Stimulated activated naive B cell treated with anti-CD40 and anti-IgM and Interleukin-4, amounts not matched to agents 10 μg/mL and 1 μg/mL and 100 μg/mL, for 72 hours (primary cell): Measurements from ENCODE around the gene ST7.

Source experiments
- ATAC-seq, 2 donors: fragments of 150-1000 bp; cut with Tn5 transposase; replicated peaks; 2 replicates each; pipeline ENCODE4 v1.10.0; 2021; ENCODE audit warnings: moderate library complexity in 1 of 2
- DNase-seq: peaks from one replicate; pipeline ENCODE4 v3.0.0; 2021
- H3K27ac Mint-ChIP-seq: one replicate; pipeline ENCODE4 v1.8.0; 2022; ENCODE audit warnings: mild to moderate bottlenecking, mixed read lengths
- H3K27me3 Mint-ChIP-seq, 2 donors: one replicate each; pipeline ENCODE4 v1.8.0; 2022; ENCODE audit warnings: mixed read lengths in 2 of 2
- H3K36me3 Mint-ChIP-seq, 2 donors: one replicate each; pipeline ENCODE4 v1.8.0; 2022; ENCODE audit warnings: mixed read lengths in 2 of 2, mild to moderate bottlenecking in 1 of 2
- H3K4me1 Mint-ChIP-seq, 2 donors: one replicate each; pipeline ENCODE4 v1.8.0; 2022; ENCODE audit warnings: mixed read lengths in 2 of 2, mild to moderate bottlenecking in 1 of 2
- H3K4me3 Mint-ChIP-seq, 2 donors: one replicate each; pipeline ENCODE4 v1.8.0; 2022; ENCODE audit warnings: mild to moderate bottlenecking in 2 of 2, mixed read lengths in 2 of 2, moderate library complexity in 1 of 2
- H3K9me3 Mint-ChIP-seq, 2 donors: one replicate each; pipeline ENCODE4 v1.8.0; 2022; ENCODE audit warnings: mixed read lengths in 2 of 2, mild to moderate bottlenecking in 1 of 2

Gene ST7

DNA sequence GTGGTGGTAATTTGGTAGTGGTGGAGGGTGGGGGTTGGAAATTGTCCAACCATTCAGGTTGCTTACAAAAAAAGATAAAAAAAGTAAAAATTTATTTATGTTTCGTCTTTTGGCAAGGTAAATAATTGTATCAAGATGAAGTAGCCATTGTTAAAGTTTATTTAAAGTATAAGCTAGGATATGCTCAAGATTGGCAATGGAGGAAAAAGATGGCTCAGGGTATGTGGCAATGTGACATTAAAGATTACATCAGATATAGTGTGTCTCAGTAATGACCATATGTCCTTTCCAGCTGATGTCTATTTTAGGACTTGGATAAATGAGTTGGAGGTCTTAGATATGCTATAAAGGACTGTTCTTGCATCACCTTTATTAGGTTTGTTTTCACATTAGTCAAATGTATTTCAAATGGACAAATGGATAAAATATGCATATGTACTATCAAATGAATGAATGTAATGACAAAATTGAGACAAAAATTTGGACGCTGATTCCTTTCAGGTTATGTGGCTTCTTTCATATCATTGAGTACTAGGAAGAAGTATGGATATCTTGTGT, 60.9 kb downstream of the ST7 start:
- Mint-ChIP-seq H3K27me3 (no peaks in the 10 kb centered on the region), H3K9me3 (no peaks in the 10 kb centered on the region), H3K27ac (no peak overlapping the region), H3K36me3 (no peaks in the 10 kb centered on the region), H3K4me3 (no peak overlapping the region), H3K4me1 (peaks cover 35 to 54% of the 10 kb centered on the region in 2 donors)
- no peak for DNase-seq
- ATAC-seq, result no peak

DNA sequence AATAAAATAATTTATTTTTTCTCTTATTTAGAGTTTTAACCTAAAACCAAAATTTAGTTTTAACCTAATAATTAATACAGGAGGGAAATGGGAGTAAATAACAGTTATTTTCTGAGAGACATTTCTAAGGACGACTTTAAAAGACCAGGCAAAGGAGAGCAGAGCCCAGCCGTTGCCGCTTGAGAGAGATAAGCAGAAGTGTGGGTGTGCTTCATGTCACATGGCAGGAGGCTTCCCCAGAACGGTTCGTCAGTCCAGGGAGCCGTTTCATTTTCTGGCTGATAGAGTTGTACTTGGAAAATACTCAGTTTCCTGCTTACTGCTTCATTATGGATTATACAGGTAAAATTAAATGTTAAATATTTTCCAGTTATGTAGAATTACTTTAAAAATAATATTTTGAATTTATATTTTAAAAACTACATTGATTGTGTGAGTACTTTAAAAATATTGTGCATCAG, 61.4 kb downstream of the ST7 start:
- H3K27me3 Mint-ChIP-seq, result no peaks in the 10 kb centered on the region
- H3K4me3 Mint-ChIP-seq, result peak overlapping the region in 1 of 2 donors; percentile 41
- no peak overlapping the region for H3K27ac Mint-ChIP-seq
- H3K4me1 Mint-ChIP-seq, result peaks cover 33 to 49% of the 10 kb centered on the region in 2 donors
- ATAC-seq, result peak; percentile 34 to 40
- H3K9me3 Mint-ChIP-seq, result no peaks in the 10 kb centered on the region
- no peak for DNase-seq
- H3K36me3 Mint-ChIP-seq, result no peaks in the 10 kb centered on the region

DNA sequence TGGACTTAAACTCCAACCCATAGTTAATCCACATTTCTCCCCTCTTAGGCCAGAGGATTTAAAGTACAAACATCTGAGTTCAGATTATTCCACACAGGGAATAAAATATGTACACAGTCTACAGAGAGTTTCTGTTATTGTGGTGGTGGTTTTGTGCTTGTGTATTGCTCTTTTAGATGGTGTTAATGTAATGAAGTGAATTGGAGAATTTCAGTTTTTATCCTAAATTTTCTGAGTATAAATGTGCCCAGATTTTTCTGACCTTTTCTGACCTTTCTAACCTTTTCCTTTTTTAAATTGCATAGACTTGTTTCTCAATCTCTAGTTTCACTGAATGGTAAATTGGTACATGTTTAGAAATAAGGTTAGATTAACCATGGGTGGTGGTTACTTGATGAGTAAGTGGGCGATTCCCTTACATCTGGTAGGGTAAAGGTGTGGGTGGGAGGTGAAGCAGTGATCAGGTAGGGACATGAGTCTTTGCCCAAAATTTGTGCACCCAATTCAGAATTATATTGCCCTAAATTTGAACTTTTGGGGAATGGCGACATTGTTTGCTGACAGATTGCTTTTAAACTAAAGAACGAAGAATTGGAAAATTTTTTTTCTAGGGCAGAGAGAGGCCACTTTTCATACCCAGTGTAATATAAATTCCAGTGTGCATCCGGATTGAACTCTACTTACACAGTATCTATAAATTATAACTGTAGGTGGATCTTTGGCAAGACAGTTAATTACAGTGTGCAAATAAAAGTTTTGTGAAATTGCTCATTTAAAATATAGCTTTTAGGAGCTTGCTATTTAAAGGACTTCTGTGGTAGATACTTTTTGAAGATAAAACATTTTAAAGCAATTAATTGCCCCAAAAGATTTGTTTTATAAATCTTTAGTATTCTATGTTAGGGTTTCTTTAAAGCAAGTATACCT, 62.2 kb downstream of the ST7 start:
- Mint-ChIP-seq H3K27ac (no peak overlapping the region), H3K27me3 (no peaks in the 10 kb centered on the region), H3K36me3 (no peaks in the 10 kb centered on the region), H3K4me3 (peak overlapping the region; percentile 53 to 73), H3K9me3 (no peaks in the 10 kb centered on the region), H3K4me1 (peaks cover 25 to 41% of the 10 kb centered on the region in 2 donors)
- DNase-seq, result no peak
- no peak for ATAC-seq

DNA sequence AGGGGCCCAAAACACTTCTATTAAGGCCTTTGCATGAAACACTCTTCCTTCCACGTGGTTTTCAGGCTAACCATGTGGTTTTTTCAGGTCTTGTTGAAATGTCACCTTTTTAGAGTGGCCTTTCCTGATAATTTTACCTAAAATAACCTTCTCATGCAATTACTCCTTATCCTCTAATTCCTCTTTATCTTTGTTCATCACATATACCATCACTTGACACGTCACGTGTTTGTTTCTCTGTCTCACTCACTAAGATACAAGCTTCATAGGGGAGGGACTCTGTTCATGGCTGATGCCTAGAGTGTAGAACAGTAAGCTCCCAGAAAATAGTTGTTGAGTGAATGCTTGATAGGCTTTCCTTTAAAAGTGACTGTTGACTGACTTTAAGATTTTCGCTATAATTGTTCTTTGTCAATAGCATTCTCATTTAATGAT, 63.7 kb downstream of the ST7 start:
- Mint-ChIP-seq H3K27me3 (no peaks in the 10 kb centered on the region), H3K4me1 (peaks cover 12 to 26% of the 10 kb centered on the region in 2 donors), H3K4me3 (no peak overlapping the region), H3K36me3 (no peaks in the 10 kb centered on the region), H3K9me3 (no peaks in the 10 kb centered on the region), H3K27ac (peak overlapping the region; percentile 72)
- DNase-seq (no peak), ATAC-seq (peak; percentile 41 to 63)

DNA sequence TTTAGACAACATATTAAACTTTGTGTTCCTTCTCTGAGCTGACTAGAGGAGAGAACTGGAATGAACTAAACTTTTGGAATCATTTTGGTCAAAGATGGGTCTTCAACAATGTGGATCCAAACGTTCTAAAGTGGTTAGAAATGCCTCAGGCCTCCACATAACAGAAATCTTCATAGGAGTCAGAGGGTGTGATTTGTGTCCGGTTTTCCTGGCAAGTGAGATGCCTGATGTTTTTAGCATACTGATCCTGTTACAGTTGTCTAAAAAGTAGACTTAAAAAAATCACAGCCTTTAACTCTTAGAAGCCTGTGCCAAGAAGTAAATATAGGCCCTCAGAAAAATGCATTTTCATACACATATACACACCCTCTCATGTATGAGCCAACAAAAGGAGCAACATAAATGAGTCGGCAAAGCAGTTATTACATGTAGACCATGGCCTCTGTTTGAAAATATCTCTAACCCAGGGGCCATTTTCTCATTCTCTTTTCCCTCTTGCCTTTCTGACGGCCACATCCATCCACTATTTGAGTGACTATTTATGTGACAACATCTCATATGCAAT, 64.5 kb downstream of the ST7 start:
- no peak for ATAC-seq
- H3K36me3 Mint-ChIP-seq, result no peaks in the 10 kb centered on the region
- H3K4me1 Mint-ChIP-seq, result peaks cover 12 to 20% of the 10 kb centered on the region in 2 donors
- H3K27ac Mint-ChIP-seq, result no peak overlapping the region
- no peaks in the 10 kb centered on the region for H3K27me3 Mint-ChIP-seq
- H3K4me3 Mint-ChIP-seq, result no peak overlapping the region
- H3K9me3 Mint-ChIP-seq, result no peaks in the 10 kb centered on the region
- DNase-seq, result no peak

DNA sequence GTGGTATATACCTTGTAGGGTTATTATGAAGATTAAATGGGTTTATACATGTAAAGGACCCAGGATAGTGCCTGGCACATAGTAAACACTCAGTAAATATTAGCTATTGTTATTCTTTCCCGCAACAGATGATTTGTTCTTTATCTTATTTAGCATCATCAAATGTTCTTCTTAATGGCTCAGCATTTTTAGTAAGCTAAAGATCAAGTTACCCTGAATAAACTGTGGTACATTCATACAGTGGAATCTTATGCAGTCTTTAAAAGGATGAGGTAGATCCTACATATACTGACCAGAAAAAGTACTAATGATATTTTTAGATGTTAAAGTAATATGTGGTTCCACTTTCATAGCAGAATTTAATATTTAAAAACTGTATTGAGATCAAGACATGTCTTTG, 65.4 kb downstream of the ST7 start:
- ATAC-seq, result no peak

DNA sequence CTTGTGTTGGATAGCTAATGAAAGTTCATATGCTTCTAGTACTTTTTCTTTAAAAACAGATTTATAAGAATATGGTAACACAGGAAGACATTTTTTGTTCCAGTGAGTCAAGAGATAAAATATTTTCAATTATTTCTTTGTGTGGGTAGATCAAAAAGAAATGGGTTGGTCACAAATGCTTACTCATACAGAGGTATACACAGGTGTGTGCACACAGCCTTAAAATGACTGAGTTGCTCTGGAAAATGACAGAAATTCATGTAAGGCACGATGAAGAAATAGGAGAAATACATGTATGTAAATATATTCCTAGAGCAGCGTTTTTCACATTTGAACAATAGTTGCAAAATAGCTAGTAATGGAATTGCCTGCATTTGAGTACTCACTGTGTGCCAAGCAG, 66.0 kb downstream of the ST7 start:
- no peaks in the 10 kb centered on the region for H3K9me3 Mint-ChIP-seq
- no peak for ATAC-seq
- H3K27ac Mint-ChIP-seq, result no peak overlapping the region
- no peak for DNase-seq
- H3K27me3 Mint-ChIP-seq, result no peaks in the 10 kb centered on the region
- peaks cover 12 to 20% of the 10 kb centered on the region in 2 donors for H3K4me1 Mint-ChIP-seq
- no peaks in the 10 kb centered on the region for H3K36me3 Mint-ChIP-seq
- no peak overlapping the region for H3K4me3 Mint-ChIP-seq

More for the DNA sequence above, 65.4 kb downstream of the ST7 start:
- H3K4me3 Mint-ChIP-seq, result no peak overlapping the region
- no peaks in the 10 kb centered on the region for H3K9me3 Mint-ChIP-seq
- no peaks in the 10 kb centered on the region for H3K27me3 Mint-ChIP-seq
- no peaks in the 10 kb centered on the region for H3K36me3 Mint-ChIP-seq
- no peak overlapping the region for H3K27ac Mint-ChIP-seq
- H3K4me1 Mint-ChIP-seq, result peaks cover 12 to 20% of the 10 kb centered on the region in 2 donors
- no peak for DNase-seq

DNA sequence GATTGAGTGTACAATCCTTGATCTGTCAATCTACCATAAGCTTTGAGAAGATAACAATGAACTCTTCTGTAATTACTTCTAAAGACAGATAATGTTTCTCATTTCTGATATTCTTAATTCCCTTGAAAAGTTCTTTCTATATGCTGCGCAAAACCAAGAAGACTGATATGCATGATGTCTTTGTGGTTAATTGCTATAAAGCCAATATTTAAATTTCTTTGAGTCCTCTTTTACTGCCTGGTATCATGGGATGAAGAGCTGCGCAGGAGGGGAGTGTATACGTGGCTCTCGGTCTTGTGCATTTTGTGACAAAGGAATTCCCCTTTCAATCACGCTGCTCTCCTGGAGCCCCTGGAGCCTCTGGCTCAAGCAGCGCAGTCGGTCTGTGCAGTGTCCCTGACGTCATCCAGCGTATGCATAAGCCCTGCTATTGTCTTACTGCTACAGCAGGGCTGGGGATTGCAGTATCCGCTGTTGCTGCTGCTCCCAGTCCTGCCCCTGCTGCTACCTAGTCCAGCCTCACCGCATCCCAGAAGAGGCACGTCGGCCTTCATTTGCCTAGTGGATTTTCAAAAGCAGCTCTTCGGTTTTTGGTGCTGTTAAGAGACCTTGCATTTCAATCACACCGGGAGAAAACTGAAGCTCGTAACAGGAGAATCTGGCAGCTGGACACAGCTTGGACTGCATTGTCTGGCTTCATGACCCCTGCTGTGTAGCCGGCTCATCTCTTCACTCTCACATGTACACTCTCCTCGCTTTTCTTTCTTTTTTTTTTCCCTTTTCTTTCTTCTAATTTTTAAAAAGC, 66.7 kb downstream of the ST7 start:
- no peaks in the 10 kb centered on the region for H3K27me3 Mint-ChIP-seq
- H3K27ac Mint-ChIP-seq, result no peak overlapping the region
- ATAC-seq, result no peak
- H3K36me3 Mint-ChIP-seq, result no peaks in the 10 kb centered on the region
- H3K4me1 Mint-ChIP-seq, result peaks cover 12 to 18% of the 10 kb centered on the region in 2 donors
- DNase-seq, result no peak
- H3K4me3 Mint-ChIP-seq, result no peak overlapping the region
- no peaks in the 10 kb centered on the region for H3K9me3 Mint-ChIP-seq

DNA sequence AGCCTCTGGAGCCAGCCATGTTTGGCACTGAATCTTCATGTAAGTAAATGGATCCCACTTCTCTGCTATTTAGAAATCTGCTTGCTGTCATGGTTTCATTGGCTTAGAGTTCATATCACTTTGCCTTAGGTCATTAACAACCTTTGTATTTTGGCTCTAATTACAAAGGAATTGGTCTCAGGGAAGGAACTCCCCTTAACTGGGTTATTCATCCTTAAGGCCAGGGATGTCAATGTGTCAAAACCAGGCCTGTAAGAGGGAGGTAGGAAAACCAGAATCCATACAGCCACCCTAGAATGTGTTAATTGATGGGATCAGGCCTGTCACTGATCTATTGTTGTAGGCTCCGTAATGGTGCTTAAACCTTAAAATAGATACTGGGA, 67.3 kb downstream of the ST7 start:
- DNase-seq (no peak), ATAC-seq (no peak)
- H3K27me3 Mint-ChIP-seq, result no peaks in the 10 kb centered on the region
- H3K27ac Mint-ChIP-seq, result no peak overlapping the region
- H3K4me1 Mint-ChIP-seq, result peaks cover 7 to 12% of the 10 kb centered on the region in 2 donors
- H3K4me3 Mint-ChIP-seq, result no peak overlapping the region
- H3K9me3 Mint-ChIP-seq, result no peaks in the 10 kb centered on the region
- H3K36me3 Mint-ChIP-seq, result no peaks in the 10 kb centered on the region

DNA sequence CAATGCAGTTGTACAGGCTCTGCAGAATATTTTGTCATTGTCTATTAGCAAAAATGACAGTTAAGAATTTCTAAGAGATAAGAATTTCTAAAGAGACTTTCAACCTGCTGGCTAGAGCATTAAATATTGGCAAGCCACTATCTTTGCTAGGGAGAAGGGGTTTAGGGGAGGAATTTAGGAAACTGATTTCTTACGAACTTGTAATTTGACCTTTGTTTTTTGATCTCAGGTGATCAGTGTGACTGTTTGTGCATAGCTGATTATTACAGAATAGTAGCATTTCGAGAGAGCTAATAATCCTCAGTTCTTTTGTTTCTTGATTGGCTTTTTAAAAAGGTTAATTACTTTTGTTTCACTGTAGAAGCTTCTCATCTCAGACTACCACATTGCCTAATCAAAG, 68.1 kb downstream of the ST7 start:
- Mint-ChIP-seq H3K4me1 (peaks cover 7 to 9% of the 10 kb centered on the region in 2 donors), H3K27ac (no peak overlapping the region), H3K9me3 (no peaks in the 10 kb centered on the region), H3K36me3 (no peaks in the 10 kb centered on the region), H3K27me3 (no peaks in the 10 kb centered on the region), H3K4me3 (no peak overlapping the region)
- DNase-seq, result no peak
- ATAC-seq, result no peak

DNA sequence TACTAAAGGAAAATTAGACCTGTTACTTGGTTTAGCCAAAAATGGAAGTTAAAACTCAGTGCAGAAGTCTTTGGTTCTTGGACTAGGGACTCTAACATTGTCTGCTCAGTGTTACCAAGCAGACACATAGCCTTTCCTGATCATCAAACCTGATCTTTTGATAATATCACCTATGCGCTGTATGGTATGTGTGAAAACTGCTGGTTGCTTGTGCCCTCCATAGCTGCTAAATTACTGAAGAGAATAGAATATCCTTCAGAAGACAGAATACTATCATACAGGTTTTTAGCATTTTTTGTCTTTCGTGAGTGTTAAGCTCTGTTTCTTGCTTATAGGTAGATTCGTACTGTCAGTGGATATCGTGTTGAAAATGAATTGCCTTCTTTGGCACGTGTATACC, 68.7 kb downstream of the ST7 start:
- no peaks in the 10 kb centered on the region for H3K9me3 Mint-ChIP-seq
- no peak overlapping the region for H3K4me3 Mint-ChIP-seq
- no peak overlapping the region for H3K27ac Mint-ChIP-seq
- ATAC-seq (no peak), DNase-seq (no peak)
- no peaks in the 10 kb centered on the region for H3K36me3 Mint-ChIP-seq
- H3K27me3 Mint-ChIP-seq, result no peaks in the 10 kb centered on the region
- H3K4me1 Mint-ChIP-seq, result peaks cover 5 to 7% of the 10 kb centered on the region in 2 donors

DNA sequence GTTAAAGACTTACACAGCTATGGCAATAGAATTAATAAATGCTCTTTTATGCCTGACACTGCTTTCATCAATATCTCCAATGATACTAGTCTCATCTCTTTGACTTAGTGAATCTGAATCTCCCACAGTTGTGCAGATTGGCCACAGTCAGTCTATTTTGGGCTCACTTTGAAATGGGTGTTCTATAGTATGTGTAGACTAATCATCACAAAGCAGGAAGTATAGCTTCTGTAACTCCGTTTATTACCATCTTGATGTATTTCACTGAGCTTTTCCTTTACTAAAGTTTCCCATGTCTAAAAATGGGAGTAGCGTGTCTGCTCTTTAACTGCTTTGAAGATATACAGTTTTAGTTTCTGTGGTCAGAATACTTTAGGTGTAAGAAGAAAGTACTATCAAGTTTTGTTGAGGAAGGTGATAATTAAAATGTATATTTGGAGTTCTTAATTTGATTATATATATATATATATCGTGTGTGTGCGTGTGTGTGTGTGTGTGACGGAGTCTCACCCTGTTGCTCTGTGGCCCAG, 70.1 kb downstream of the ST7 start:
- Mint-ChIP-seq H3K9me3 (no peaks in the 10 kb centered on the region), H3K36me3 (no peaks in the 10 kb centered on the region), H3K4me3 (no peak overlapping the region), H3K4me1 (no peaks in the 10 kb centered on the region), H3K27ac (no peak overlapping the region), H3K27me3 (no peaks in the 10 kb centered on the region)
- DNase-seq (no peak), ATAC-seq (no peak)

DNA sequence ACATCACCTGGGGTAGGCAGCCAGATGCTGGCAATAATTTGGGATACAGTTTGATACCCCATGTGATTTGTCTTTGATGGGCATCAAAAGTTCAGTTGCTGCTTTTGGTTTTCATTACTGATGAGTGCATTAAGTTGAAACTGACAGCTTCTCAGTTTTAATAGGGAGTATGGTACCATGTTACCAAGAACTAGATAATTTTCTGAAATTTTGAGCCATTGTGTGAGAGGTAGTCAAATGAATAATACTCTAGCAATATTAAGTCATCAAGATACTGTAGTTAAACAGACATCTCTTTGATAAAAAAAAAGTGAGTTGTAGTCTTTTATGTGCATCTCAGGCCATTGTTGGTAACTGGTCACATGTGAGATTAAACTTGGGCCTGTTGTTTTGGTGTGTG, 71.5 kb downstream of the ST7 start:
- Mint-ChIP-seq H3K9me3 (peaks cover 2 to 5% of the 10 kb centered on the region in 2 donors), H3K4me1 (no peaks in the 10 kb centered on the region), H3K36me3 (no peaks in the 10 kb centered on the region), H3K27me3 (no peaks in the 10 kb centered on the region), H3K27ac (no peak overlapping the region), H3K4me3 (no peak overlapping the region)
- DNase-seq (no peak), ATAC-seq (no peak)

DNA sequence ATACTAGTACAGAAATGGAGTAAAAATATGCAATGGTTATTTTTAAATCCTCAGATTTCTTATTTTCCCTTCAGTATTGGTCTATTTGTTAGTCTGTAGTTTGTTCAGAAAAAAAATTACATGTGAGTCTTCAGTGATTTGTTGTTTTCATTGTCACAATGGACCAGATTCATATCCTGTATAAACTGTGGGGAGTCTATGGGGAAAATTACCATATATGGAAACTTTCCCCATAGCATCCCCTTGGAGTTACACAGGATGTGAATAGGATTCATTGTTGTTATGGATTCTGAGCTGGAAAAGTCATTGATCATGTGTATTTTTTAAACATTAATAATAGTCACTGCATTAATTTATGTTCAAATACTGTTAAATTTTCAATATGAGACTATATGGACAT, 72.6 kb downstream of the ST7 start:
- Mint-ChIP-seq H3K27me3 (no peaks in the 10 kb centered on the region), H3K36me3 (no peaks in the 10 kb centered on the region), H3K9me3 (peaks cover 5 to 6% of the 10 kb centered on the region in 2 donors), H3K27ac (no peak overlapping the region), H3K4me3 (no peak overlapping the region), H3K4me1 (no peaks in the 10 kb centered on the region)
- ATAC-seq, result no peak
- DNase-seq, result no peak
